VCaP (cell line): ENCODE measurements around the gene SELENOM.

Experiments
- H3K27ac ChIP-seq: fragments of 450-650 bp; 2 replicates; pipeline ENCODE4 v1.5.1; 2017
- CTCF ChIP-seq: fragments of 450-650 bp; conservative IDR thresholded peaks from 2 replicates; pipeline ENCODE4 v1.5.1; 2017; ENCODE audit warnings: mild to moderate bottlenecking, moderate library complexity

SELENOM gene

DNA sequence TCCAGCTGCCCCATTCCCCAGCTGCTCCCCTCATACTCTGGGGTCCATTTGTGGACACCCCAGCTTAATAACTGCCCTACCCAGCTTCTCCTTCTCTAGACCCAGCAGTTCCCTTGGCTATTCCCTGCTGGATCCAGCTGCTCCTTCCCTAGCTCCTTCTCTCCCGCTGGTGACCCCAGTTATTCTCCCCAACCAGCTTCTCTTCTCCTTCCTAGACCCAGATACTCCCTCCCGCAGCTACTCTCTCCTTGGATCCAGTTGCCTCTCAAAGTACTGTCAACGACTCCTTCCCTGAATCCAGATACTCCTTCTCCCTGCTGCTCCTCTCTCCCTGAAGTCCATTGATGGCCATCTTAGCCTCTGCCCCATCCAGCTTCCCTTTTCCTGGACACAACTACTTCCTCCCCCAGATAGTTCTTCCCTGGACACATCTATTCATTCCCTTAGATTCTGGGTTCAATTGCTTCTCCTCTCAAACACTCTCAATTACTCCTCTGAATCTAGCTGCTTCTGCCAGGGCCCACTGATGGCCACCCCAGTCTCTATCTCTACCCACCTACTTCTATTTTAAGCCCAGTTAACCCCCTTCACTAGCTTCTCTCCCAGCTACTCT, 11.6 kb downstream of the SELENOM start:
- H3K27ac ChIP-seq = no peak overlapping the region
- no peak for TF ChIP-seq CTCF

GRCh38 chr22:31094741-31095140, 12.6 kb downstream of the SELENOM start:
- no peak for TF ChIP-seq CTCF
- H3K27ac ChIP-seq = no peak overlapping the region

DNA sequence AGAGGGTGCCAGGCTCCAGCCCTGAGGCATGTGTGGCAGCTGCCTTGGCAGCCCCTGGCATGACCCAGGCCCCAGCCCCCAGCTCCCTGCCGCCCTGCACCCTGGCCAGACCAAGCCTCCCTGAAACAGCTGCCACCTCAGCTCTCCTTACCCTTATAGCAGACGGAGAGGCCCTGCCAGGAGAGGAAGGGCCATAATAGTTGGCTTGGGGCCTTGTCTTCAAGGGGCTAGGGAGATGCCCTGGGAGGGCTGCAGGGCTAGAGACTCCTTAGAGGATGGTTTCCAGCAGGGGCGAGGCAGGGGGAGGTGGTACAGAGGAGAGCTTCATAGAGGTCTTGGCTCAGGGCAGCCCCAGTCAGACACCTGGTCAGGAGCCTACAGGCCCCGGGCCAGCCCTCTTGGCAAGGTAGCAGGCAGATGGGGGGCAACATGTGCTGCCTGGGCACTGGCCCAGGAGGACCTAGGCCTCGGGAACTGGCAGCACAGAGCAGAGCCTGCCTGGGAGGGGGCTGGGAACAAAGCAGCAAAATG, 13.3 kb downstream of the SELENOM start:
- no peak overlapping the region for H3K27ac ChIP-seq
- no peak for TF ChIP-seq CTCF

DNA sequence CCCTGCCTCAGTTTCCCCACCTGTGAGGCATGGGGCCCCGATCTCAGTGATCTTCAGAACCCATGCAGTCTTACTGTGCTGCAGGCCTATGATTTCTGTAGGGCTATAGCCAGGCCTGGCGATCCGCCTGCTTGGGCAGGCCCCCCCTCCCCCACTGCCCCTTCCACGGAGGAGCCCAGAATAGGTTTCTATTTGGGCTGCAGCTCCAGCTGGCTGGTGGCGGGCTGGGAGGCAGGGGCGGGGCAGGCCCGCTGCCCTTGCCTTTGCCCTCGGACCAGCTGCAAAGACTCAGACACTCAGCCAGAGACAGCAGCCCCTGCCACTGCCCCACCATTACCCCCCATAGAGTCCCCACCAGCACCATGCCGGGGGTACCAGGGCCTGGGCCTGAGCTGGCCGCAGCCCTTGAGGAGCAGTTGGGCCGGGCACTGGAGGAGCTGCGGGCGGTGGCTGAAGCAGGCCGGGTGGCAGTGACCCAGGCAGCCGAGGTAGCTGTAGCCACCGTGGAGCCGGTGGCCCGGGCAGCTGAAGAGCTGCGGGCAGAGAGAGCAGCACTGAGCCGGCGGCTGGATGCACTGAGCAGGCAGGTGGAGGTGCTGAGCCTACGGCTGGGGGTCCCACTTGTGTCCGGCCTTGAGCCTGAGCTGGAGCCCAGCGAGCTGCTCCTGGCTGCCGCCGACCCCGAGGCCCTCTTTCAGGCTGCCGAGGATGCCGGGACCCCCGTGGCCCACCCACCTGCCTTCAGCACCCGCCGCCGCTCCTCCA, 14.1 kb downstream of the SELENOM start:
- H3K27ac ChIP-seq = no peak overlapping the region
- TF ChIP-seq CTCF = no peak

DNA sequence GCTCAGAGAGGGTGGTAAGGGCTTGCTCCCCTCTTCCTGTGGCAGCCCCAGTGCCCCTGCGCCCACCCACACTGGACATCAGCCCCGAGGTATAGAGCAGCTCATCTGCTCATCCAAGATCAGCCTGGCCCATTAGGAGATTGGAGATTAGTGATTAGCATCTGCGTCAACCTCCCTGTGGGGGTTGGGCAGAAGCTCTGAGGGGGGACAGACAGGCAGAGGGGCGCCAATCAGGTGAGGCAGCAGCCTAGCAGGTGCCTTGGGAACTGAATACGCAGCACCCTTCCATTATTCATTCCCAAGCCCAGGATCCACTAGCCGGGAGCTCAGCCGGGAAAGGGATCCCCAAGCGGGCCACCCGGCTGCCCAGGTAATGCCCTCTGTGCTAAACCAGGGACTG, 15.2 kb downstream of the SELENOM start:
- no peak for TF ChIP-seq CTCF
- H3K27ac ChIP-seq = no peak overlapping the region

GRCh38 chr22:31091106-31091975, 16.0 kb downstream of the SELENOM start:
- no peak overlapping the region for H3K27ac ChIP-seq
- no peak for TF ChIP-seq CTCF
